ENCODE measurements around the gene PPP1R2.

Gene PPP1R2

DNA sequence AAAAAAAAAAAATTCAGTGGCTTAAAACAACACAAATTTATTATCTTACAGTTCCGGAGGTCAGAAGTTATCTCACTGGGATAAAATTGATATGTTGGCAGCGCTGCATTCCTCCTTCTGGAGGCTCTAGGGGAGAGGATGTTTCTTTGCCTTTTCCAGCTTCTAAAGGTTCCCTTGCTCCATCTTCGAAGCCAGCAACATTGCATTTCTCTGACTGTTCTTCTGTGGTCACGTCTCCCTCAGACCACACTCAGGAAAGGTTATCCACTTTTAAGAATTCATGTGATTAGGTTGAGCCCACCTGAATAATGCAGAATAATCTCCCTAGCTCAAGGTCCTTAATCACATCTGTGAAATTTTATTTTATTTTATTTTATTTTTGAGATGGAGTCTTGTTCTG, 76.9 kb downstream of the PPP1R2 start:
- no peak for DNase-seq (ENCODE audit: extremely low read depth in 1 of 2, low read depth in 1 of 2)

Measured in activated CD8-positive, alpha-beta memory T cell treated with anti-CD3 and anti-CD28 coated beads for 1 hour (primary cell).